HG02642 (cell line): Measurements from ENCODE around the gene GALK2.
"Not testable (repeated sequence)": the region's sequence is repeated elsewhere in the genome, so short reads cannot be mapped to it uniquely, and the experiment has no call there.

Experiments used
- ATAC-seq: cut with Tn5 transposase; IDR thresholded peaks from one replicate; pipeline ENCODE4 v1.9.1; 2021; ENCODE audit warnings: mild to moderate bottlenecking; ENCODE audit not compliant: unreplicated experiment, poor library complexity

GALK2 gene

GRCh38 chr15:49155834-49156627, 14.0 kb upstream of the GALK2 start:
- ATAC-seq: no peak

- no peak for ATAC-seq
These were observed 6.4 kb upstream of the GALK2 start for GRCh38 chr15:49163678-49164077.

- ATAC-seq: no peak
These were observed 5.2 kb upstream of the GALK2 start for GRCh38 chr15:49164865-49165264.

GRCh38 chr15:49168016-49168415, 2.0 kb upstream of the GALK2 start:
- no peak for ATAC-seq

GRCh38 chr15:49171790-49172189, 1.7 kb downstream of the GALK2 start:
- ATAC-seq: no peak

GRCh38 chr15:49174902-49175301, 4.9 kb downstream of the GALK2 start:
- no peak for ATAC-seq

- ATAC-seq: not testable (repeated sequence)
These were observed 5.7 kb downstream of the GALK2 start for GRCh38 chr15:49175582-49176397.

- ATAC-seq: no peak
These were observed 8.4 kb downstream of the GALK2 start for GRCh38 chr15:49178497-49178896.

GRCh38 chr15:49179433-49180190, 9.6 kb downstream of the GALK2 start:
- no peak for ATAC-seq

- ATAC-seq: no peak
These were observed 12.1 kb downstream of the GALK2 start for GRCh38 chr15:49182128-49182527.

- ATAC-seq: not testable (repeated sequence)
These were observed 13.7 kb downstream of the GALK2 start for GRCh38 chr15:49183741-49184140.

GRCh38 chr15:49185473-49185872, 15.4 kb downstream of the GALK2 start:
- ATAC-seq: peak; percentile 75

GRCh38 chr15:49187549-49188245, 17.6 kb downstream of the GALK2 start:
- ATAC-seq: no peak

- ATAC-seq: no peak
These were observed 18.9 kb downstream of the GALK2 start for GRCh38 chr15:49188933-49189332.

GRCh38 chr15:49189631-49190030, 19.6 kb downstream of the GALK2 start:
- no peak for ATAC-seq

GRCh38 chr15:49190586-49190985, 20.5 kb downstream of the GALK2 start:
- ATAC-seq: no peak

- ATAC-seq: no peak
These were observed 21.8 kb downstream of the GALK2 start for GRCh38 chr15:49191892-49192291.

- no peak for ATAC-seq
These were observed 26.8 kb downstream of the GALK2 start for GRCh38 chr15:49196856-49197255.

GRCh38 chr15:49199666-49200065, 29.6 kb downstream of the GALK2 start:
- ATAC-seq: no peak

- ATAC-seq: no peak
These were observed 30.3 kb downstream of the GALK2 start for GRCh38 chr15:49200347-49200746.
